Upper lobe of left lung (tissue), 6 donors: ENCODE data around the gene ARHGDIA. TPM values are rescaled to one million over a fixed set of nuclear protein-coding genes. Genes with fewer than 3 reads are reported as not detected.

ENCODE experiments used
- ATAC-seq, 2 donors: fragments of 200-7000 bp; cut with Tn5 transposase; one replicate each; pipeline ENCODE4 v1.9.1; 2022; ENCODE audit warnings: mild to moderate bottlenecking in 2 of 2, moderate library complexity in 2 of 2; ENCODE audit not compliant: low FRiP score in 2 of 2
- DNase-seq, 2 donors: peaks; one replicate each; pipeline ENCODE4 v3.0.0-alpha.2; 2019 to 2020
- H3K27ac ChIP-seq, 4 donors: fragments of 200-600 bp; sonication (generic); one replicate each; pipeline ENCODE4 v1.5.1; 2016 to 2019
- H3K27me3 ChIP-seq, 4 donors: fragments of 200-600 bp; sonication (generic); one replicate each; pipeline ENCODE4 v1.5.1; 2017 to 2019
- H3K36me3 ChIP-seq, 4 donors: fragments of 200-600 bp; sonication (generic); one replicate each; pipeline ENCODE4 v1.5.1; 2016 to 2019
- H3K4me1 ChIP-seq, 4 donors: fragments of 200-600 bp; sonication (generic); one replicate each; pipeline ENCODE4 v1.5.1; 2018 to 2019
- H3K4me3 ChIP-seq, 4 donors: fragments of 200-600 bp; sonication (generic); one replicate each; pipeline ENCODE4 v1.5.1; 2017 to 2019; ENCODE audit warnings: mild to moderate bottlenecking in 2 of 4, moderate library complexity in 1 of 4
- H3K9me3 ChIP-seq, 4 donors: fragments of 200-600 bp; sonication (generic); one replicate each; pipeline ENCODE4 v1.5.1; 2018 to 2019
- CTCF ChIP-seq, 6 experiments: fragments of 450-650 bp in 4 of 6; fragments of 200-600 bp in 2 of 6; sonication (generic) in 2 of 6; IDR thresholded peaks; one replicate each; pipeline ENCODE4 v1.5.1; 2016 to 2019; ENCODE audit warnings: antibody characterized with exemption in 6 of 6
- EP300 ChIP-seq, 4 donors: sonication (generic); formaldehyde crosslinking; IDR thresholded peaks; one replicate each; pipeline ENCODE4 v1.5.1; 2017; ENCODE audit warnings: antibody characterized with exemption in 4 of 4, control low read depth in 2 of 4
- POLR2A ChIP-seq, 4 donors: fragments of 450-650 bp; IDR thresholded peaks; one replicate each; pipeline ENCODE4 v1.5.1; 2016 to 2017; ENCODE audit warnings: antibody characterized with exemption in 4 of 4, mild to moderate bottlenecking in 2 of 4
- POLR2AphosphoS5 ChIP-seq, 2 donors: sonication (generic); formaldehyde crosslinking; IDR thresholded peaks; one replicate each; pipeline ENCODE4 v1.5.1; 2017; ENCODE audit warnings: antibody characterized with exemption in 2 of 2
- WGBS, 2 donors: methylation state at CpG; one replicate each; pipeline ENCODE4 v1.1.5; 2017 to 2018; 5-methylcytosine and 5-hydroxymethylcytosine counted together
- total RNA-seq, 6 donors: library from RNA; depleted of rRNA in 4 of 6; stranded (reverse); fragments of >200 nt in 4 of 6; gene quantifications; one replicate each; pipeline versions ENCODE4 v1.1.0 to v1.2.1, GENCODE V29; 2016 to 2021
- donor health status: DM: no; HTN: no; CAD: no; lungs with moderate emphysema.
- donor health status: DM: no; HTN: yes; CAD: no; lungs with severe emphysema.

The ARHGDIA gene
- total RNA-seq, 6 donors from 2014 or later: 171 to 522 (median 302) TPM

- DNase-seq (peak; percentile 92 to 100), ATAC-seq (peak; percentile 45 to 84)
- peak in 1 of 4 donors; percentile 88 for TF ChIP-seq EP300 (IDR thresholded peaks at IDR 0.05)
- peak in 3 of 4 donors; percentile 56 to 98 (median 82) for TF ChIP-seq POLR2A (IDR thresholded peaks at IDR 0.05)
- peak in 5 of 6 experiments; percentile 38 to 75 (median 57) for TF ChIP-seq CTCF (IDR thresholded peaks at IDR 0.05)
- TF ChIP-seq POLR2AphosphoS5 (IDR thresholded peaks at IDR 0.05): peak; percentile 99 to 100
- Histone ChIP-seq H3K4me3 (peak overlapping the region; percentile 67 to 98 (median 80)), H3K9me3 (no peaks in the 10 kb centered on the region), H3K27me3 (no peaks in the 10 kb centered on the region), H3K36me3 (peaks cover 14 to 38% (median 27%) of the 10 kb centered on the region in 4 donors), H3K27ac (peak overlapping the region; percentile 92 to 99 (median 96)), H3K4me1 (peaks cover 36 to 58% (median 43%) of the 10 kb centered on the region in 4 donors)
- WGBS, 2 donors: 1% methylated on average over 58 of the region's 86 CpGs; no CpG with 5 or more reads in 1 of the 2 donors
Observed at GRCh38 chr17:81871387-81872230, 472 bp upstream of the ARHGDIA start.

- TF ChIP-seq CTCF (IDR thresholded peaks at IDR 0.05) (no peak), POLR2A (IDR thresholded peaks at IDR 0.05) (peak in 2 of 4 donors; percentile 16 to 23)
- H3K4me3 ChIP-seq: peak overlapping the region; percentile 67 to 98 (median 87)
- 4 to 5% methylated on average over 24 to 53 of the region's 65 CpGs for WGBS, 2 donors
- DNase-seq (peak; percentile 48 to 91), ATAC-seq (peak; percentile 3 to 14)
- peak overlapping the region; percentile 92 to 99 (median 96) for H3K27ac ChIP-seq
- no peaks in the 10 kb centered on the region for H3K9me3 ChIP-seq
- peaks cover 37 to 58% (median 45%) of the 10 kb centered on the region in 4 donors for H3K4me1 ChIP-seq
- H3K36me3 ChIP-seq: peaks cover 14 to 49% (median 31%) of the 10 kb centered on the region in 4 donors
- H3K27me3 ChIP-seq: no peaks in the 10 kb centered on the region
Observed at GRCh38 chr17:81870131-81870980, 781 bp downstream of the ARHGDIA start.

GRCh38 chr17:81869221-81870130 lies 1.7 kb downstream of the ARHGDIA start:
- Histone ChIP-seq H3K4me3 (peak overlapping the region; percentile 67 to 98 (median 87)), H3K9me3 (no peaks in the 10 kb centered on the region), H3K27ac (peak overlapping the region; percentile 92 to 99 (median 96)), H3K27me3 (no peaks in the 10 kb centered on the region), H3K4me1 (peaks cover 37 to 65% (median 45%) of the 10 kb centered on the region in 4 donors), H3K36me3 (peaks cover 14 to 54% (median 34%) of the 10 kb centered on the region in 4 donors)
- ATAC-seq: peak in 1 of 2 donors; percentile 47
- peak in 1 of 2 donors; percentile 92 for DNase-seq
- TF ChIP-seq POLR2A (IDR thresholded peaks at IDR 0.05) (peak in 1 of 4 donors; percentile 7), EP300 (IDR thresholded peaks at IDR 0.05) (no peak), CTCF (IDR thresholded peaks at IDR 0.05) (peak; percentile 79 to 90 (median 90)), POLR2AphosphoS5 (IDR thresholded peaks at IDR 0.05) (no peak)
- 52 to 64% methylated on average over 27 to 40 of the region's 52 CpGs for WGBS, 2 donors

- peak in 1 of 2 donors; percentile 76 for DNase-seq
Observed at GRCh38 chr17:81868674-81869220, 2.4 kb downstream of the ARHGDIA start.

More at GRCh38 chr17:81868674-81869220, 2.4 kb downstream of the ARHGDIA start:
- peaks cover 37 to 72% (median 45%) of the 10 kb centered on the region in 4 donors for H3K4me1 ChIP-seq
- no peak for TF ChIP-seq POLR2A (IDR thresholded peaks at IDR 0.05)
- no peak for TF ChIP-seq POLR2AphosphoS5 (IDR thresholded peaks at IDR 0.05)
- no peak for TF ChIP-seq EP300 (IDR thresholded peaks at IDR 0.05)
- WGBS, 2 donors: 74 to 81% methylated on average over 15 to 24 of the region's 30 CpGs
- peak overlapping the region in 1 of 4 donors; percentile 67 for H3K4me3 ChIP-seq
- H3K9me3 ChIP-seq: no peaks in the 10 kb centered on the region
- peaks cover 14 to 58% (median 34%) of the 10 kb centered on the region in 4 donors for H3K36me3 ChIP-seq
- H3K27me3 ChIP-seq: no peaks in the 10 kb centered on the region
- H3K27ac ChIP-seq: peak overlapping the region; percentile 92 to 99 (median 96)
- ATAC-seq: no peak
